BE2C (cell line): ENCODE measurements around the gene STARD13.

Experiments
- DNase-seq: peaks from one replicate; pipeline ENCODE4 v3.0.0-alpha.2; 2020
- H3K27me3 ChIP-seq: fragments of 250-450 bp; sonication (Bioruptor Pico); 2 replicates; pipeline ENCODE4 v1.5.1; 2020; ENCODE audit warnings: mild to moderate bottlenecking
- H3K36me3 ChIP-seq: fragments of 250-450 bp; sonication (Bioruptor Pico); 2 replicates; pipeline ENCODE4 v1.5.1; 2020; ENCODE audit warnings: mild to moderate bottlenecking
- H3K4me1 ChIP-seq: fragments of 250-450 bp; sonication (Bioruptor Pico); 2 replicates; pipeline ENCODE4 v1.5.1; 2020
- H3K4me3 ChIP-seq: 2 replicates; pipeline ENCODE4 v1.5.1; 2011; ENCODE audit warnings: low read depth, low read length
- H3K9me3 ChIP-seq: fragments of 250-450 bp; sonication (Bioruptor Pico); 2 replicates; pipeline ENCODE4 v1.5.1; 2020
- TF ChIP-seq, protein P1 (sequence below): IDR thresholded peaks from 2 replicates; pipeline ENCODE4 v1.5.1; 2012; ENCODE audit warnings: mild to moderate bottlenecking, low read depth, low read length

STARD13 gene

DNA sequence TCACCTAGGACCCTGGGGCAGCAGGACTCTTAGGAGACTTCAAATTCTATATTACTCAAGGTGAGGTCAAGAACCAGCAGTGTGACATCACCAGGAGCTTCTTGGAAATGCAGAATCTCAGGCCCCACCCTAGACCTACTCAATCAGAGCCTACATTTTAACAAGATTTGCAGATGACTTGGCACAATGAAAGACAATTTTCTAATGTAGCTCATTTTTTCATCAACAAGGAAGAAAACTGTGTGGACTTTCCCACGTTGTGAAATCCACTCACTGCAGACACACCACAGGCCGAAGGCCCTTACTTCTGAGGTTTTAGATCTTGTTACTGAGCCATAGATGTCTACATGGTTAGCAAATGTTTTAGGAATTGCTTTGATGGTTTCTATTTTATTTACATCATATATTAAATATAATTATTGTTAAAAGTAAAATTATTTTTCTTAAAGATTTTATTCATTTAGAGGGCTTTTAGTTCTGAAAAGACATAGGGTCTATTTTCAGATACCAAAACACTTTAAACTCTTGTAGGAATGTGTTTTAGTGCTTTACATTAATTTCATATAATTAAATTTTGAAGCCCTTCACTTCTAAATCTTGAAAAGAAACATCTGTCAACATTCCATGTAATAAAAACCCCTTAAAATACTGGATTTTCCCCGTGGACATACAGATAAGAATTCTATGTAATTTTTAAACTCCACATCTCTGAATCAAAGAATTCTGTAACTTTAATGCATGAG, 18.5 kb upstream of the STARD13 start:
- Histone ChIP-seq H3K36me3 (no peaks in the 10 kb centered on the region), H3K4me1 (no peaks in the 10 kb centered on the region), H3K4me3 (no peak overlapping the region), H3K27me3 (no peaks in the 10 kb centered on the region), H3K9me3 (no peaks in the 10 kb centered on the region)
- TF ChIP-seq, protein P1, sequence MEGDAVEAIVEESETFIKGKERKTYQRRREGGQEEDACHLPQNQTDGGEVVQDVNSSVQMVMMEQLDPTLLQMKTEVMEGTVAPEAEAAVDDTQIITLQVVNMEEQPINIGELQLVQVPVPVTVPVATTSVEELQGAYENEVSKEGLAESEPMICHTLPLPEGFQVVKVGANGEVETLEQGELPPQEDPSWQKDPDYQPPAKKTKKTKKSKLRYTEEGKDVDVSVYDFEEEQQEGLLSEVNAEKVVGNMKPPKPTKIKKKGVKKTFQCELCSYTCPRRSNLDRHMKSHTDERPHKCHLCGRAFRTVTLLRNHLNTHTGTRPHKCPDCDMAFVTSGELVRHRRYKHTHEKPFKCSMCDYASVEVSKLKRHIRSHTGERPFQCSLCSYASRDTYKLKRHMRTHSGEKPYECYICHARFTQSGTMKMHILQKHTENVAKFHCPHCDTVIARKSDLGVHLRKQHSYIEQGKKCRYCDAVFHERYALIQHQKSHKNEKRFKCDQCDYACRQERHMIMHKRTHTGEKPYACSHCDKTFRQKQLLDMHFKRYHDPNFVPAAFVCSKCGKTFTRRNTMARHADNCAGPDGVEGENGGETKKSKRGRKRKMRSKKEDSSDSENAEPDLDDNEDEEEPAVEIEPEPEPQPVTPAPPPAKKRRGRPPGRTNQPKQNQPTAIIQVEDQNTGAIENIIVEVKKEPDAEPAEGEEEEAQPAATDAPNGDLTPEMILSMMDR = no peak
- DNase-seq = no peak

DNA sequence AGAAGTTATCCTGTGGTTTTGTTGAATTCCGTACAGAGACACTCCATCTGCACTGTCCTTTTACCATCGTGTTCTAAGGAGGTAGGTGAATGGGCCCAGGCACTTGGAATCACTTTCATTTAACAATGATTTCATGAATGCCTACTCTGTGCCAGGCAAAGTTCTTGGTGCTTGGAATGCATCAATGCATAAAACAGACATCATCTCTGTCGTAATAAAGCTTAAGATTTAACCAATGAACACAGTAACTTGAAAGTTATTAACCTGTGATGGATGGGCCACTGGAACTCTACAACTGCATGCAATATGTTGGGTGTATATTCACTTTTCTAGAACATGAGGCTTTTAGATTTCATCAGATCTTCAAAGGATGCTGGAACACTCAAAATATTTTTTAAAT, 14.1 kb upstream of the STARD13 start:
- H3K4me1 ChIP-seq = no peaks in the 10 kb centered on the region
- TF ChIP-seq, protein P1 = no peak

DNA sequence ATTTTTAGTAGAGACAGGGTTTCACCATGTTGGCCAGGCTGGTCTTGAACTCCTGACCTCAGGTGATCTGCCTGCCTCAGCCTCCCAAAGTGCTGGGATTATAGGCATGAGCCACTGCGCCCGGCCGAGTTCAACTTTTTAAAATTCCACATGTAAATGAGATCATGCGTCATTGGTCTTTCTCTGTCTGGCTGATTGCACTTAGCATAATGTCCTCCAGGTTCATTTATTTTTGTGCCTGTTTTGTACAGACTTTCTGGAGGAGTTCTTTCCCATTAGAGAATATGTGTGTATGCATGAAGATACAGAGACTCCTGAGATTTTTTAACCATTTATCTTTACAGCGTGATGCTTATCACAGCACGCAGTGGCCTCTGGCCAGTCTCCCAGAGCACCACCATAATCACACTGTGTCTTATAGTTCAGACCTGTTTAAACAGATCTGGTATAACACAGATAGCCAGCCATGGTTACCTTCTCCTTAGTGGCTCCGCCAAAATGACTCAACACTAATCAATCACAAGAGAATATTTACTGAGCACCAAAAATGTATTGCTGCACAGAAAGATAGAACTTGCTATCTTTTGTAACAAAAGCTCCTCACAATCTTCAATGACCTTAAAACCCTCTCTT, 11.4 kb upstream of the STARD13 start:
- no peaks in the 10 kb centered on the region for H3K36me3 ChIP-seq
- no peaks in the 10 kb centered on the region for H3K9me3 ChIP-seq
- no peaks in the 10 kb centered on the region for H3K27me3 ChIP-seq
- peak; percentile 22 for DNase-seq
- H3K4me3 ChIP-seq = no peak overlapping the region
- TF ChIP-seq, protein P1 = no peak
- H3K4me1 ChIP-seq = no peaks in the 10 kb centered on the region

More for the DNA sequence above, 14.1 kb upstream of the STARD13 start:
- DNase-seq = no peak
- Histone ChIP-seq H3K9me3 (no peaks in the 10 kb centered on the region), H3K4me3 (no peak overlapping the region), H3K27me3 (no peaks in the 10 kb centered on the region), H3K36me3 (no peaks in the 10 kb centered on the region)

DNA sequence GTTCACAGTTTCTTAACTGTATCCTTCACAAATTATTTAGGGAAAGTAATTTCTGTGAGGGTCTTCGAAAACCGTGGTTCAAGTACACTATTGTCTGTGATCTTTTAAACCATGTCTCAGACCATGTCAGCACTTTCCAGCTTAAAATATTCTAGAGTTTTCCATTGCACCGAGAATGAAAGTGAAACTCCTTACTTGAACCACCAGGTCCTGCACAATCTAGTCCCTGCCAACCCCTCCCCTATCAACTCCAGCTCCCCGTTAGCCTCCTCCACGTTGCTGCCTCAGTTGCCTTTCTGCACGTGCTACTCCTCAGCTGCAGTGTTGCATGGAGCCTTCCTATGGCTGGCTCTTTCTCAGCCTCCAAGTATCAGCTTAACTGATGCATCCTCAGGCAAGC, 7.2 kb upstream of the STARD13 start:
- H3K9me3 ChIP-seq = no peaks in the 10 kb centered on the region
- H3K4me1 ChIP-seq = no peaks in the 10 kb centered on the region
- H3K36me3 ChIP-seq = no peaks in the 10 kb centered on the region
- H3K27me3 ChIP-seq = no peaks in the 10 kb centered on the region
- DNase-seq = no peak
- H3K4me3 ChIP-seq = no peak overlapping the region
- TF ChIP-seq, protein P1 = no peak

DNA sequence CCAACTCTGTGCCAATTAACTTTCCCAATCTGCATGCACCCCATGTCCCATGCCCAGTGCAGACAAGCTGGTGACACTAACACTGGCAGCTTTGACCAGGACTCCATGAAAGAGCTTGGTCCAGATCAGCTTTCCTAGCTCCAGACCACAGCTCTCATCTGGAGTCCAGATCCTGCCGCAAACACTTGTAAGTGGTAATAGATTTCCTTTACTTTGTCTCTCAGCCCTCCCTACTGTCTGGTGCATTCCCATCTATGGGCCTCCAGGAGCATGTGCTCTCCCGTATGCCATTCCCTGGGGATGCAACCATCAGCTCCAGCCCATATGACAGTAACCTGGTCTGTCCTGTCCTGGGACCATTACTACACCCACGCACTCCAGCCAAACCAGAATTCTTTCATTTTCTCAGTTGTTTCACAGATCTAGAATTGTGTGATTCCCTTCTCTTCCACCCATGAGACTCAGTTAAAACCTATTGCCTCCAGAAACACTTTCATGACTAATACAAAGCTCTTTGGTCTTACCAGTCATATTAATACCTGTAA, 4.9 kb upstream of the STARD13 start:
- no peaks in the 10 kb centered on the region for H3K4me1 ChIP-seq
- no peaks in the 10 kb centered on the region for H3K27me3 ChIP-seq
- peak; percentile 14 for DNase-seq
- TF ChIP-seq, protein P1 = no peak
- H3K9me3 ChIP-seq = no peaks in the 10 kb centered on the region
- no peaks in the 10 kb centered on the region for H3K36me3 ChIP-seq
- no peak overlapping the region for H3K4me3 ChIP-seq

DNA sequence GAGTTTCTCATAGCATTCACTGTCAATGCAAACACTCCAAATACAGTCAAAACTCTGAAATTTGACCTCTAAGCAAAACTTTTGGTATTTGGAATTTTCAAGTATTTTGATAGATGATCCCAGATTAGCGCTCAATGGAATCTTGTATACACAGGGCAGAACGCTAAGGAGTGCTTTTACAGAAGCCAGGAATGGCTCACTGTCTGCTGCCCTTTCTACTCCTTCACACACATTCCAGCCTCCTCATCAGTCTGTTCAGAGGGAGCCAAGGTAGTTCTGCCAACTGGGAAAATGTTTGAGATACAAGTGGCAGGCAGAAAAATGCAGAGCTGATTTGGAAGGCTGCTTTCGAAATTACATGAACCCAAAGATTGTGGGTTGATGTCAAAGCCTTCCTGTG, 4.4 kb upstream of the STARD13 start:
- no peaks in the 10 kb centered on the region for H3K27me3 ChIP-seq
- TF ChIP-seq, protein P1 = no peak
- DNase-seq = no peak
- H3K4me3 ChIP-seq = no peak overlapping the region
- no peaks in the 10 kb centered on the region for H3K9me3 ChIP-seq
- H3K36me3 ChIP-seq = no peaks in the 10 kb centered on the region
- no peaks in the 10 kb centered on the region for H3K4me1 ChIP-seq
